HTERT RPE-1 (cell line): ENCODE measurements around the gene PI4K2A.
"Not testable (repeated sequence)": the region's sequence is repeated elsewhere in the genome, so short reads cannot be mapped to it uniquely, and the experiment has no call there.

Experiments used
- in situ Hi-C: fragments of 300-500 bp; cut with MboI; formaldehyde crosslinking; loops from 4 replicates; pipeline ENCODE4 v1.14.3; 2020; ENCODE audit warnings: low sequenced_read_pairs

PI4K2A gene

DNA sequence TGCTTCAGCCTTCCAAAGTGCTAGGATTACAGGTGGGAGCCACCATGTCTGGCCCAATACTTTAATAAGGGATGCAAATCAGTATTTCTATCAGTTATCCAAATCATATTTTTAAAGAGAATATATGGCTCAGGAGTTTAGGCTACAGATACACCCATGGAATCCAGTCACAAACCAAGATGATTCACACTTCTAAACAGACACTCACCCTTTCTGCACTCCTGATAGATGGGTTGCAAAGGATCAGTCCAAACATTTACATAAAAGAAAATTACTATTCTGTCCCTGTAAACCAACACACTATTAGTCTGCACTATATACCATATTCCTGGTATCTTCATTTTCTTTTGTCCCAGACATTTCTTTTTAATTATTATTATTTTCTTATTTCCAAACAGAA, 9.4 kb upstream of the PI4K2A start:
- in situ Hi-C loops = no loop called here

DNA sequence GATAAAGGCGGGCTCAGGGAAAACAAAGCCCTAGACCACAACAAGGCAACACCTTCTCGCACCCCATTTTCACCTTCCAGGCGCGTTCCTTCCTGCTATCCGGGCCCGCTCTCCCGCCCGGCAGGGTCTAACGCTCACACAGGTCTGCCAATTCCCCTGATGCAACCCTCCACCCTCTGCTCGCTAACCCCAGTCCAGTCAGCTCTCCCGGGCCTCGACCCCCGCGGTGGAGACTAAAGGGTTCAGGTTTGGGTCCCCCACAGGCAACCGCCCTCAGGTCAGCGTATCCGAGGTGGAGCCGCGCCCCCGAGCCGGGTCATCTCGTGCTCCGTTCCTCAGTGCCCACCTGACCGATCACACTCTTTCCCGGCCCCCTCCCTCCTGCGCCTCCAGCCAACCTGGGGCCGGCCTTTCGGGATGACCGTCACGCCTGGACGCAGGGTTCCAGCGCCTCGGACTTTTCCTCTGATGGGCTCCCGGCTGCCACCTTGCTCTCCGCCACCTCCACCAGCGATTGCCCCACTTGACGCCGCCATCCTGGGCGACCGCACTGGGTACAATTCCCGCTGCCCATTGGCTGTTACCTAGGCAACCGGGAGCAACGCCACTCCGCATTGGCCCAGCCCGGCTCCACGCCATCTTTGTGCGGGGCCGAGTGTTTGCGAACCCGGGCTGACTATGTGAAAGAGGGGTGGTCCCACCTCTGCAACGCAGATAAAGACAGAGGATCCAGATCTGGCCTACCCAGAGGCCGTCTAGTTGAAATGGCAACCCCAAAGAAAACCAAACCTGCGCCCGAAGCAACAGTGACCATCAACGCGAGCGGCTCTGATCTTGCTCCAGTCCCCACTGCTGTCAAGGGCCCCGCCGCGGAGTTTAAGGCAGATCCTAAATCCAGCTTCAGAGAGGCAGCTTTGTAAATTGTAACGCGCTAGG, 7.3 kb upstream of the PI4K2A start, which contains the start of gene MORN4:
MORN4 (minus strand) TSS at position 552 of the 936 bp plus-strand sequence. CDS start 13,847 bp downstream, outside the sequence.
- in situ Hi-C loops = no loop called here

DNA sequence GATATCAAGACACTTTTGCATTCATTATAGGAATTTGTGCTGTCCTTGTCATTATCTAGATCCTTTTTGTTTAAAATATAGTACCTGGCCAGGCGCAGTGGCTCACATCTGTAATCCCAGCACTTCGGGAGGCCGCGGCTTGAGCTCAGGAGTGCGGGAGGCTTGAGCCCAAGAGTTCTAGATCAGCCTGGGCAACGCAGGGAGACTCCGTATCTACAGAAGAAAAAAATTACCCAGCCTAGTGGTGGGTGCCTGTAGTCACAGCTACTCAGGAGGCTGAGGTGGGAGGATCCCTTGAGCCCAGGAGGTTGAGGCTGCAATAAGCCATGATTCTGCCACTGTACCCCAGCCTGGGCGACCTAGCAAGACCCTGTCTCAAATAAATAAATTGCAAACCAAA, 6.5 kb upstream of the PI4K2A start:
- in situ Hi-C loops = no loop called here

DNA sequence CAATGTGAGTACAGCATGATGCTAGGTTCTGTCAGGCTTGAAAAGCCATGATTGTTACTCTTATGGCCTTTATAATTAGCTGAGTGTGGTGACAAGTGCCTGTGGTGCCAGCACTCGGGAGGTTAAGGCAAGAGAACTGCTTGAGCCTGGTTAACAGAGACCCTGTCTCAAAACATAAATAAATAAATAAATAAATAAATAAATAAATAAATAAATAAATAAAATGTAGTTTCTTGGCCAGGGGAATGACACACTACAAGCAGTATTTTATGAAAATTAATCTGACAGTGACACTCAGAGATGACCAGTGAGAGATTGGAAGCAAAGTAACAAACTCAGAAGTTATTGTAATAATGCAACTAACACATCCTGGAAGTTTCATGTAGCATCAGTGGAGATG, 4.9 kb upstream of the PI4K2A start:
- in situ Hi-C loops = no loop called here

DNA sequence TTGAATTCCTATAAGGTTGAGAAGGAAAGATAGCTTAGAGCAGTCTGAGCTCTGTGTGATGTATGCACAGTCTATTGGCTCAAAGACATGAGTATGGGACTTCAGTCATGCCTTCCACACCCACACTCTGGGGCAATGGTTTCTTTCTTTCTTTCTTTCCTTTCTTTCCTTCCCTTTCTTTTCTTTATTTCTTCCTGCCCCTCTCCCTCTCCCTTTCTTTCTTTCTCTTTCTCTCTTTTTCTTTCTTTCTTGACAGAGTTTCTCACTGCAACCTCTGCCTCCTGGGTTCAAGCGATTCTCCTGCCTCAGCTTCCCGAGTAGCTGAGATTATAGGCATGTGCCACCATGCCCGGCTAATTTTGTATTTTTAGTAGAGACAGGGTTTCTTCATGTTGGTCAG, 1.4 kb upstream of the PI4K2A start:
- in situ Hi-C loops = not testable (repeated sequence)

DNA sequence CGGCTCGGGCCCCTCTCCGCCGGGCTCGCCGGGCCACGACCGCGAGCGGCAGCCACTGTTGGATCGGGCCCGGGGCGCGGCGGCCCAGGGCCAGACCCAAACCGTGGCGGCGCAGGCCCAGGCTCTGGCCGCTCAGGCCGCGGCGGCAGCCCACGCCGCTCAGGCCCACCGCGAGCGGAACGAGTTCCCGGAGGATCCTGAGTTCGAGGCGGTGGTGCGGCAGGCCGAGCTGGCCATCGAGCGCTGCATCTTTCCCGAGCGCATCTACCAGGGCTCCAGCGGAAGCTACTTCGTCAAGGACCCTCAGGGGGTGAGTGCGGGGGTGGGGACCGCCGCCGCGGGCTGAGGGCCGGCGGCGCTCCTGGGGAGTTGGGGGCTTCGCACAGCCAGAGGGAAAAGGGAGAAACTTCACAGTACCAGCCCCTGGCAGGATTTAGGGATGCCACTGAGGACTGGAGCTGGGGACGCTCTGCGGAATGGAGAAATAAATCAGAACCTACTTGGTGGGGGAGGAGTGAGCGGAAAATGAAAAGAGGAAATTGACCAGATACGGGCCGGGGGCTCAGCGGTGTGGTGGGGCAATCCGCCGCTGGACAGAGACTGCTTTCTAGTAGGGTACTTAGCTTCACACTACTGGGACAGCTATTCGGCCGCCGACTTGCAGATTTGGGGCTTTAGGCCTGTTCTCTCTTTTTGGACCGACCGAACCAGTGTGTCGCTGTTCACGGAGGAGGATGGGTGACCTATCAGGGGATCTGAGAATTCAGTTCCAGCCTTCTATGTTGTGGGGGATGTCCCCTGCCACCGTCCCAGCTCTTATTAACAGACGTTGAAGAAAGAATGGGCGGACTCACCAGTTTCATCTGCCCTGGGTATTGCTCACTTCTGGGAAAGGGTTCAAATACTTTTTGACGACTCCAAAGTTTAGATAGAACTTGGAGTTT, 669 bp downstream of the PI4K2A start:
- in situ Hi-C loops = no loop called here

DNA sequence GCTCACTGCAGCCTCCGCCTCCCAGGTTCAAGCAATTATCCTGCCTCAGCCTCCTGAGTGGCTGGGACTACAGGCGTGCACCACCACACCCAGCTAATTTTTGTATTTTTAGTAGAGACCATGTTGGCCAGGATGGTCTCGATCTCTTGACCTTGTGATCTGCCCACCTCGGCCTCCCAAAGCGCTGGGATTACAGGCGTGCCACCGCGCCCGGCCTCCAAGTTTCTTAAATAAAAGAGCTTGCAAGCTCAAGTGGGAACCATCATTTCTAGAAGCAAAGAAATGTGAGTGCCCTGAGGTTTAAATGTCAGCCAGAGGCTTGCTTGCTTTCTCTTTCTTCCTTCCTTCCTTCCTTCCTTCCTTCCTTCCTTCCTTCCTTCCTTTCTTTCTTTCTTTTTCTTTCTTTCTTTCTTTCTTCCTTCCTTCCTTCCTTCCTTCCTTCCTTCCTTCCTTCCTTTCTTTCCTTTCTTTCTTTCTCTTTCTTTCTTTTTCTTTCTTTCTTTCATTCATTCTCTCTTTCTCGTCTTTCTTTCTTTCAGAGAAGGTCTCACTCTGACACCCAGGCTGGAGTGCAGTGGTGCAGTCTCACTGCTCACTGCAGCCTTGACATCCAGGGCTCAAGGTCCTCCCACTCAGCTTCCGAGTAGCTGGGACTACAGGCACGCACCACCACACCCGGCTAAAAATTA, 2.1 kb downstream of the PI4K2A start:
- in situ Hi-C loops = not testable (repeated sequence)

DNA sequence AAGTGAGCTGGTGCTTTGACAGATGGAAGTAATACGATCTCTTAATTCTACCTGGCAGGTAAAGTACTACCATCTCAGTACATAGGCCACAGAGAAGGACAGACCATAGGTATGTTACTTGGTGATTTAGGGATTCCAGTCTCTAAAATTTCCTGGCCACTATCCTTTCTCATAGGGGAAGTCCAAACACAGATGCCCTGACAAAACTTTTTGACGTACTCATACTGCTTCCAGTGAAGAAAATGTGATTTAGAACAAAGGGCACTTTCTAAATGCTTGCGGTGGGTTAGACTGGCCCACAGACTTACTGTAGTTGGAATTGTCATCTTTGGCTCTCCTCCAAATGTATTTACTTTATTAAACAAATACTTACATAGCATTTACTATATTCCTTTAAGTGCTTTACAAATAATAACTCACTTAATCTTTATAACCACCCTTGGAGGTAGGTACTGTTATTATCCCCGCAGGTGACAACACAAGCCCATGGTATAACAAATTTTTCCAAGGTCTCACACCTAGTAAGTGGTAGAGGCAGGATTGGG, 3.0 kb downstream of the PI4K2A start:
- in situ Hi-C loops = no loop called here

GRCh38 chr10:97644936-97645335, 4.5 kb downstream of the PI4K2A start:
- in situ Hi-C loops = no loop called here

GRCh38 chr10:97647556-97647955, 7.1 kb downstream of the PI4K2A start:
- in situ Hi-C loops = no loop called here

GRCh38 chr10:97648562-97649404, 8.3 kb downstream of the PI4K2A start:
- in situ Hi-C loops = no loop called here

DNA sequence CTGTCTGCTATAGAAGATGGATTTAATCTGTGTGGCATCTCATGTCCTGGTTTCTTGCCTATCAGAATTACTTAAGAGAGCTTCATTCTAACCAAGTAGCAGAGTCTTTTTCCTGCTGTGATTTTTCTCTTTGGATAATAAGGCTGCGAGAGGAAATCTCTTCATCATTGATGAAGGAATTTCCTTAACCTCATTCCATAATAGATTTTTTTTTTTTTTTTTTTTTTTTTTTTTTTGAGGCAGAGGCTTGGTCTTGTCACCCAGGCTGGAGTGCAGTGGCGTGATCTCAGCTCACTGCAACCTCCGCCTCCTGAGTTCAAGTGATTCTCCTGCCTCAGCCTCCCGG, 8.9 kb downstream of the PI4K2A start:
- in situ Hi-C loops = not testable (repeated sequence)

GRCh38 chr10:97650726-97651125, 10.3 kb downstream of the PI4K2A start:
- in situ Hi-C loops = no loop called here

- in situ Hi-C loops = no loop called here
Observed at GRCh38 chr10:97651773-97652172, 11.3 kb downstream of the PI4K2A start.

DNA sequence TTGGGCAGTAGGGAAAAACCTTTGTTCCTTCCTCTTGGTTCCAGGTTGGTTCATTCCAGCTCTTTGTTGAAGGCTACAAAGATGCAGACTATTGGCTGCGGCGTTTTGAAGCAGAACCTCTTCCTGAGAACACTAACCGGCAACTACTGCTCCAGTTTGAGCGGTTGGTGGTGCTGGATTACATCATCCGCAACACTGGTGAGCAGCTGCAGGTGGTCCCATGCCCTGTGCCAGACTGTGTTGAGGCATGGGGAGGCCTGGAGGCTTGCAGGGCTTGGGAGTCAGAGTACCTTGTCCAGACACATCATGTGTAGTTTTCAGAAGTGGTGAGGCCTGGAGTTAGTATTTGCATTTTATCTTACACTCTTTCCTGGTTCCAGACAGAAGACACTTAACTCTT, 16.3 kb downstream of the PI4K2A start:
- in situ Hi-C loops = no loop called here

DNA sequence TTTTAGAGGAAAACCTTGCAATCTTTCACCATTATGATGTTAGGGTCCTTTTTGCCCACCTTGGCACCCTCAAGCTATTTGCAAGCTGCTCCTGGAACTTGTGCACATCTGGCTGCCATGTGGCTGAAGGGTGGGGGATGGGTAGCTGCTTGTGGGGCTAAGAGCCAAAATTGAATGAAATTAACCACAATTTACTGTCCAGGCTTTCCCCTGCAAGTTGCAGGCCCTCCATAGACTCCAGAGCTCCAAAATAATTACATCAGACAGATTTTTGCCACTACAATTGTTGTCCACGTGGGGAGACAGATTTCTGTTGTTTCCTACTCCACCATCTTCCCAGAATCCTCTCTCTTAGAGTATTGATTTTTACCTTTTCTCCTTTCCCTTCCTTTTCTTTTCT, 19.1 kb downstream of the PI4K2A start:
- in situ Hi-C loops = no loop called here

DNA sequence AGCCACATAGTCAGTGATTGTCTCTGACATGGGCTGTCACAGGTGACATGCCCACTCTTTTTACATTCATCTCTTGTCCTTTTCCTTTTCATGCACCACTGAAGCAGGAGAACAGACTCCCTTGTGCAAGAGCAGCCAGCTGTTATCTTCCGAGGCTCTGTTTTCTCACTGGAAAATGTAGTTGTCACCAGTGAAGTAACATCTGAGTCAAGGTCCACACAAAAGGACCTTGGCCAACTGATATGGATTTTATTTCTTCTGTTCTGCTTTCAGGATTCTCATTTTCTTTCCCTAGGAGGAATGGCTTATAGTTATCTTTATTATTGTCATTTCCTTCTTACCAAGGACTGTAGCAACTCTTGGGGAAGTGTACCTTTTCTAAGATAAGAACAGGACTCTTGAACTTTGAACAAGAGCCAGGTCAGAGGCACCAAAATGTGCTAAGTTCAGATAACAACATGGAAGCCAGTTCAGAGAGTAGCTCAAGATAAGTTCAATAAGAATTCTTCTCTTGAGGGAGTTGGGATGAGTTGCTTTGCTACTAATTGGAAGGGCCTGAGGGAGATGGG, 23.9 kb downstream of the PI4K2A start:
- in situ Hi-C loops = no loop called here

GRCh38 chr10:97666992-97667391, 26.5 kb downstream of the PI4K2A start:
- in situ Hi-C loops = no loop called here

DNA sequence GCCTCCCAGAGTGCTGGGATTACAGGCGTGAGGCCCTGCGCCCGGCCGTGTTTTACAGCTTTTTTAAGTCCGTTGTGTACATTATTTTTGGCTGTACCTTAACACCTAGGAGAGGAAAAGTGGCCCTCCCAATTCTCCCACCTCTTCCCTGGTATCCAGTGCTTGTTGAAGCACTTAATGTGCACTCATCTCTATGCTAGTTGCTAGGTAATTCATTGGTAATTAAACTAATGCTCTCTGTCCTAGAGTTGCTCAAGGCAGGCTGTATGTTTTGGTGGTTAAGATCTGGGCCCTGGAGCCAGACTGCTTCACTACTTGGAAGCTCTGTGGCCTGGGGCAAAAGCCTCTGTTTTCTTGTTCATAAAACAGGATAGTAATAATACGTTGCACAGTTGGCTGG, 27.0 kb downstream of the PI4K2A start:
- in situ Hi-C loops = no loop called here

DNA sequence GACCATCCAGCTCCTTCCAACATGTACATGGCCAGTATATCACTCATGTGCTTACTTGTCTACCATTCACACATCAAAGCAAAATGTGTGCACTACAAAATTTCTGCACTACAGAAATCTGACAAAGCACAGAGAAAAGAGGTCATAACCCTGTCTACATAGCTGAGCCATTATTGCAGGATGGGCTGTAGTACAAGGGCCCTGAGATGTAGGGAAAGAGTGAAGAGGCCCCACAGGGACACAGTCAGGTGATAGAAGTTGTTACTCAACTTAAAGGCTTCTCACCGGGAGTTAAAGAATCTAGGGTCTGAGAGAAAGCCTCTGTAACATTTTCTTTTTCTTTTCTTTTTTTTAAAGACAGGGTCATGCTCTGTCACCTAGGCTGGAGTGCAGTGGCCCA, 29.1 kb downstream of the PI4K2A start:
- in situ Hi-C loops = no loop called here
